NCI-H128 (cell line): ENCODE measurements around the gene PTPN20.
"Not testable (repeated sequence)": the region's sequence is repeated elsewhere in the genome, so short reads cannot be mapped to it uniquely, and the experiment has no call there.

Experiments used
- DNase-seq: peaks from one replicate; lab custom pipeline; 2025; ENCODE audit not compliant: unreplicated experiment; lab: John Stamatoyannopoulos, UW

Gene PTPN20

DNA sequence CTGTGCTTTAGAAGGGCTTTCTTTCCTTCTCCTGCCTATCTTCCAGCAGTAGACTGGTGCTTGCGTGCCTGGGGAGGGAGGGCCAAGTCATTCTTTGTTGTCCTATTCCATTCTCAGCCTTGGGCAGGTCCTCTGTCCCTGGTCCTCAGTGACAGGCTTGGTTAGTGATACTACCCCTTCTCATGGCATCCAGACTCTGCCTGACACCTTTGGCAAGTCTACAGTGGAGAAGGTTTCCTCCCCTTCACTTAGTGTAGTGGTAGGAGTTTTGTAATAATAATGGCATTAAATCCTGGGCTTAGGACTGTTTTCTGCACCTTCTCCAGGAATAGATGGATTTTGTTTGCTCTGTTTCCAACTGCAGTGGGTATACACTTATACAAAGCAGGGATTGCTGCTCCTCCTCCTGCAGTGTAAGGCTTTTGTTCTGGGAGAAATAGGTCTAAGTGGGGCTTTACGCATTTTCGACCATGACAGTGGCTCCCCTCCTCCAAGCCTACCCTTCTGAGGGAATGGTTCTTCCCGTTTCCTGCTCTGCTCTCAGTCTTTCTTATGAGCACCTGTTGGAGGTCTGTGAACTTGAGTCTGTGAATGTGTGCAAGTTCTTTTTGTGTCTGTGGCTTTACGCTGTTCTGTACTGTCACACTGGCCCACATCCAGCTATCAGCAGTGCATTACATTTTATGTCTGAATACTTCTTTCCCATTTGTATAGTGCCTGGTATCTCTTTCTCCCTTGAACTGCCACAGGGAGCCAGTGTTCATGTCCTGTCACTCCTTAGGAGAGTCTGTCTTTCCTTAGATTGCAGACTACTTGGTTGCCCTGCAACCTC, 37.7 kb downstream of the PTPN20 start:
- DNase-seq = not testable (repeated sequence)

DNA sequence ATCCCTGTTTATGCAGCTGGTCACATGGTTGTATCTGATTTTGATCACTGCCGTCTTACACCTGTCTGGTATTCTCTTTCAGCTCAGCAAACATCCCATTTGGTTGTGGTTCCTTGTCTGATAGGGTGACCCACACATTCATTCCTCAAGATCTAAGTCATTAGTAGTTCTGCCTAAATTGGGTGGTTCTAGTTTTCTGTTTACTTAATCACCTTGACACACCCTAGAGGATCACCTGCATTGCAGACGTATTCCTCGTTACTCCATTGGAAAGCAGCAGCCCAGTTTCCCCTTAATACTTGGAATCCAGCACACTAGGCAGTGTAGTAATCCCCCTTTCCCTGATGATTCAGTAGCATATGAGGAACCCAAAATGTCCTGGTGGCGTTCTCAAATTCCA, 41.3 kb downstream of the PTPN20 start:
- not testable (repeated sequence) for DNase-seq

DNA sequence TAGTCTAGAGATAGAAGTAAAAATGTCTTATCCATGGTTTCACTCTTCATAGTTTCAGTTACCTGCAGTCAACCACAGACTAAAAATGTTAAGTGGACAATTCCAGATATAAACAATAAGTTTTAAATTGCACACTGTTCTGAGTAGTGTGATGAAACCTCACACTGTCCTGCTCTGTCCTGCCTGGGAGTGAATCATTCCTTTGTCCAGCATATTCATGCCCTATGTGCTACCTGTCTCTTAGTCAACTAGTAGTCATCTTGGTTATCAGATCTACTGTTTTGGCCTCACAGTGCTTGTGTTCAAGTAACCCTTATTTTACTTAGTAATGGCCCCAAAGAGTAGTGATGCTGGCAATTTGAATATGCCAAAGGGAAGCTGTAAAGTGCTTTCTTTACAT, 49.5 kb downstream of the PTPN20 start:
- DNase-seq = not testable (repeated sequence)

DNA sequence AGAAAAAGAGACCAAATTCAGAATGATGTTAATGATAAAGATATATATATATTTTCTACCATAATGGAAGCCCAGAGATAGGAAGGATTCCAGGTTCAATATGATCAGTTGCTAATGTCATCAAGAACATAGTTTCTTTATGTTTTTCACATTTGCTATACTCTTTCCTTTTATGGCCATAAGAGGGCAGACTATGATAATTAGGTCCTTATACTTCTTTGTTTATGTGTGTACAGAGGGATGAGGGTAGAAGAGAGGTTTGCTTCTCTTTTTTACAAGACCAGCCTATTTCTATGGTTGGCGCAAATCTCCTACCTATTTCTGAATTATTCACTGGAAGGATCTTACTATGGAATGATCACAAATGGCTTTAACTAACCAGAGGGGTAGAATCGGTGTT, 52.1 kb downstream of the PTPN20 start:
- DNase-seq = not testable (repeated sequence)

DNA sequence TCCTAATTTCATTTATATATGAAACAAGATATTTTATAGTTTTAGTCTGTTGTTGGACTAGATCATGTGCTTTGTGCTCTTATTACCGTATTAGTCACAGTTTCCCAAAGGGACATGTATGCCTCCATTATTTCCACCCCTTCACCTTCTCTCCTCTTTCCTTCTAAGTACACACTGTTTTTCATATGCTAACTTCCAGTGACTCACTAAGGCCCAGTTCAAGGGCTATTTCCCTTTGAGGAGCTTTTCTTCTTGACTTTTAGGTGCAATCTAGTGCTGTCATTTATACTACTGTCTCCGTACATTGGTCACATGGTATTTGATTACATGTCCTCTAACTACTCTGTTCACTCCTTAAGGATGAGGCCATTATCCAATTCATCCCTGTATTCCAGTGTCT, 55.8 kb downstream of the PTPN20 start:
- not testable (repeated sequence) for DNase-seq

DNA sequence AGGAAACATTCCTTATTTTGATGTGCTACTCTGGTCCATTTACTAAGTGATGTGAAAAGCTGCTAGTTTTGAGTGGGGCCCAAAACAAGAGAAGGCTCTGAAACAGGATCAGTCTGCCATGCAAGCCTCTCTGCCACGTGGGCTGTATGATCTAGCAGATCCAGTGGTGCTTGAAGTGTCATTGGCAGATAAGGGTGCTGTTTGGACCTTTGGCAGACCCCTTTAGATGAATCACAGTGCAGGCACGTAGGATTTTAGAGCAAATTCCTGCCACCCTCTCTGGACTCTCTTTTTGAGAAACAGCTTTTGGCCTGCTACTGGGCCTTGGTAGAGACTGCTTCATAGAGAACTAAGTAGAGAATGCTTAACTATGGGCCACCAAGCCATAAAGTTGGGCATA, 69.0 kb downstream of the PTPN20 start:
- DNase-seq = not testable (repeated sequence)

DNA sequence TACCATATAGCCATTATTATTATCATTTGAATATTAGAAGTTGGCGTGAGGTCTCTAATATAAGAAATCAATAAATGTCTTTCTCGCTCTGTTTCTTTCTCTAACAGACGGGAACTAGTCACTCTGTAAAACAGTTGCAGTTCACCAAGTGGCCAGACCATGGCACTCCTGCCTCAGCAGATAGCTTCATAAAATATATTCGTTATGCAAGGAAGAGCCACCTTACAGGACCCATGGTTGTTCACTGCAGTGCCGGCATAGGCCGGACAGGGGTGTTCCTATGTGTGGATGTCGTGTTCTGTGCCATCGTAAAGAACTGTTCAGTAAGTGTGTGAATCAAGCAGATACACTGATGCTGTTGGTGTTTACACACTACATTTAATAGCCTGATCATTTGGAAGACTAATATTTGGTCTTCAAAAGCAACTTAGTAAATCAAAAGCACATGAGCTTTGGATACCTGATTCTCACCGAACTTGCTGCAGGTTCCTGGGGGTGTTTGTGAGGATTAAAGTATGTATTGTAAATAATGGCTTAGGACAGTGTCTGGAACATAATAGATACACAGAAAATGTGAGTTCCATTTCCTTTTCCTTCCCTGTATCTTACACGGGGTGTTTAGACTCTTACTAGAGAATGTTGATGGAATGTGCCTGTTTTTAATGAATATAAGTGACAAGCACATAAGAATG, 76.2 kb downstream of the PTPN20 start:
- not testable (repeated sequence) for DNase-seq

DNA sequence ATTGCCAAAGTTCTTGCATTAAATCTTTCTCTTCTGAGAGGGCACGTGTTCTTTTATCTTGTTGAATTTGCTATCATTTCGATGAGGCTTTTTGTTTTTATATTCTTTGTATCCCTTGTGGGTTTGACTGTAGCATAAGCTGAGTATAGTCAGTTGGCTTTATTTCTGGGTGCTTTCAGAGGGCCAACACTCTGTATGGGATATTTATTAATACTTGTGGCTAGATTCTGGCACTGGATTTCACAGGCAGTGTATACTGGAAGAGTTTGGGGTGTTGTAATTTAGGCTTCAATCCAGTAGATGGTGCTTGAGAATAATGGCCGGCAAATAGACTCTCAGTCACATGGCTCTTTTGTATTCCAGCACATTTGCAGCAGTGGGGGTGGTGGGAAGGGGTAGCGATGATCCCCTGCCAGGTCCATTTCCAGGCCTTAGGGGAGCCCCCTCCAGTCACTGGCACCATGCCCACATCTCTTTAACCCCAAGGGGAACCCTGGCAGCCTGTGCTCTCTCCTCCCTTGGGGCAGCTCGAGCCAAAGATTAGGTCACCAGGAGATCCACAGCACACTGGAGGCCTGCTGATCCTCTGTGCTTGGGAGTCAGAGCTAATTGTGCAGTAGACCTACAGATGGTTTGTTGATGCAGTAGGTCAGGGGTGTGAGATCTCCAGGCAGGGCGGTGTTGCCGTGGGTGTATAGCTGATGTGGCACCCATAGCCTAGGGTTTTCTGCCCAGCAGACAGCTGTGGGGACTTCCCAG, 81.8 kb downstream of the PTPN20 start:
- no peak for DNase-seq

DNA sequence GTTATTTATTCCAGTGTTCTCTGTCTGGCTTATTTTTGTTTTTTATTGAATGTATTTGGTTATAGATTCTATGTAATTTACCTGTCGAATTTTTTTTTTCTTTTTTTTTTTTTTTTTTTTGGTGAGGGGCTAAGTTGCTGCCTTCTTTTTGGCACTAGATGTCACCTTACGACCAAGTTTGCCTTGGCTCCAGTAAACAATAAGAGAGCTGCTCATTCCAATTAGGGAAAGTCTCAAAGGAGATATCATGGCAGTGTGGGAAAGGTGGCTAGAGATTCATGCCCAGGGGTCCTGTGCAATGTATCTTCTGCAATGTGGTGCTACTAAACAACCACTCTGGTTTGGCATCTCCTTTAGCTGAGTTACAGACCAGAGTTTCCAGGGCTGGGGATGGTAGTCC, 84.0 kb downstream of the PTPN20 start:
- DNase-seq = no peak

DNA sequence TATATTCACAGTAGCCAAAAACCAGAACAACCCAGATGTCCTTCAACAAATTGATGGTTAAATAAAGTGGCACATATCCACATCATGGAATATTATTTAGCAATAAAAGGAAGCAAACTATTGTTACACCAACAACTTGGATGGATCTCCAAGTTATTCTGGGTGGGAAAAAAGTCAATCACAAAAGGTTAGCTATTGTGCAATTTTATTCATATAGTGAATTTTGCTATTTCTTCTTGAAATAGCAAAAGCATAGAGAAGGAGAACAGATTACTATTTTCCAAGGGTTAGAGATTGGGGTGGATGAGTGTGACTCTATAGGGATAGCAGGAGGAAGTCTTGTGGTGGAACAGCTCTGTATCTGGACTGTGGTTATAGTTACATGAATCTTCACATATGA, 87.0 kb downstream of the PTPN20 start:
- DNase-seq = no peak

DNA sequence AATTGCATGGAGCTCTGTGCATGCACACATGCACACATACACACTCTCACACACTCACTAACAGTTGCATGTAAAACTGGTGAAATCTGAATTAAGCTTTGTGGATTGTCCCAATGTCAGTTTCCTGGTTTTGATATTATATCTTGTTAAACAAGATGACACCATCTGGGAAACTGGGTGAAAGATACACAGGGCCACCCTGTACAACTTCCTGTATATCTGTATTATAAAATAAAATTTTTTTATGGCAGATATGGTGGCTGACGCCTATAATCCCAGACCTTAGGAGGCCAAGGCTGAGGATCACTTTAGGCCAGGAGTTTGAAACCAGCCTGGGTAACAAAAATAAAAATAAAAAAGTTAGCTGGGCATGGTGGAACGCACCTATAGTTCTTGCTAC, 87.4 kb downstream of the PTPN20 start:
- no peak for DNase-seq

DNA sequence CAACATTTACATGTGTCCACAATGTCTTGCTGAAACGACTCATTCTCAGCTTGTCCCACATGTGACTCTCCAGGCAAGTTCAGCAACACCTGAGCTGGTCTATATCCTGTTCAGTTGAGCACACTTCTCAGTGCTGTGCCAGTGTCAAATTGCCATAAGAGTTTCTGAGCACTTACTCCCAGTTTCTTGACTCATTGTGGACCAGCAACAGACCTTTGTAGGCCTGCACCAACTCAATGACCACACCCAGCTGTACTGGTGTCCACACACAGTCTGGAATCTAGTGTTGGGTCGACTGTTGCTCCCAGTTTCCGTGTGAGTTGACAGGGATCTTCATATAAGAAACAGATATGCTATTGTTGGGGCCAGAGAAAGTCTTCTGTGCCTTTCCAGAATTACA, 88.0 kb downstream of the PTPN20 start:
- DNase-seq = no peak

DNA sequence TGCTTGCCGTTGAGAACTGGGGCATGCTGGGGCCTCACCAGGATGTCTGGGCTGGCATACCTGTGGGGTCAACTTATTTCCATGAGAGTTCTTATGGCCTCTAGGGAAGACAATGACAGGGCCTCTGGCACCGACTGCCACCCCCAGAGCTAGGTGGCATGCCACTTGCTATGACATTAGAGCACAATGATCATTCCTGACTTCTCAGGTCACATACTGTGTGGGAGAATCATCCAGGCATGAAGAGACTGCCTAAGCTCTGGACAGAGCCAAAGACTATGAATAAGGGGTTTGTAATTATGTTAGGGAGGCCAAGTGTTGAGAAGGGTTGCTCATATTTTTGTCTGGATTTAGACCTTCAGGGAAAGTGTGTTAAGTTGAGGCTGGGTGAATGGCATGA, 97.5 kb downstream of the PTPN20 start:
- no peak for DNase-seq

DNA sequence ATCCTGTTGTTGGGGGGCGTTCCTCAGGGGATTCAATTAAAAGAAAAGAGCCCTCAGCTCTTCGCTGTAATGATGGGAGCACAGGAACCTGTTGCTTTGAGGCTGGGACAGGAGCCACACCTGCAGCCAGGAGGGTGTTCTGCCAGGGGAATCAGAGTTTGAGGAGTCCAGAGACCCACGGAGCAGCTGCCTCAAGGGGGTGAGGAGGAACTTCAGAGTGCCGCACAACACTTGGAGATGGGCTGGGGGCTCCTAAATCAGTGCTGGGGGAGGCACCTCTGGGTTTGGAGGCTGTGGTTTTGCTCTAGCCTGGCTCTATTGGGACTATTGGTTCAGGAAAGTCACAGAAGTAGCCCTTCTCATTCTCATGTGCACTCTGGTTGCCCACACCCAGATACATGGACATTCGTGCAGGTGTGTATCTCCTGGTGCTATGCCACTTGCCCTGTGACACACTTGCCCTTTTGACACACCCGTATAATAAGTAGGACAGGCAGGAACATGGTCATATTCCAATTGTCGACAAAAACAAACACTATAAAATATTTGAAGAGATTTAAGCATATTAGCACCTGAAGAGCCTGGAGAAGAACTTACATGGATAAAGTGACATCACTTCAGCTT, 98.1 kb downstream of the PTPN20 start:
- no peak for DNase-seq

DNA sequence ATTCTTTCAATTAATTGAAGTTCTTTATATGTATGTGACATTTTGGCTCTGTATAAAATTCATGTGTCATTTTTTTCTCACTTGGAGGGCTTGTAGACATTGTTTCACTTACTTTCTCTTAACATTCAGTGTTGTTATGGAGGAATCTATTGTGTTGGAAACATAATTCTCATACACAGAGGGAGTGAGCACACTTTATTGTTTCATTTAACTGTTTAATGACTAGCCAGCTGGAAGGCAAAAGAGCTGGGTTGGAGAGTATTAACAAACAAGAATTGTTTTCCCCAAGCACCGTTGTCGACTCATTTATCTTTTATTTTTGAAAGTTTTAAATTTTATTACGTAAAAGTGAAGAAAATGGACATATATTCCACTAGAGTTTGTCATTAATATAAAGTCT, 98.8 kb downstream of the PTPN20 start:
- DNase-seq = no peak

DNA sequence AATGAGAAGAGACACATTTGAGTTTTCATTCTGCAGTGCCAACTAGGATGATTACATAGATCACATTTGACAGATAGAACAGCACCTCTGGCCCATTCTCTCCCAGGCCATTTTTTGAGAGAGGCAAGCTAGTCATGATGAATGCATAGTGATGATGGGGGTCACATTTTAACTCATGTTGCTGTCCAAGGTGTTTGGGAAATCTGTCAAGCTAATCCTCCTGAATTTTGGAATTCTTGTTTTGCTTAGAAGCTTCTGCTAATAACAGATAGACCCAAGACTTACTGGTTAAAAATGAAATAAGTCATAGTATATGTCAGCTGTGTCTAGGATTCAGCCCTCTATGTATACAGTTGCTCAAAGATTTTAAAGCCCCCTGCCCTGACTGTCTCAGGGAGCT, 101.0 kb downstream of the PTPN20 start:
- no peak for DNase-seq

DNA sequence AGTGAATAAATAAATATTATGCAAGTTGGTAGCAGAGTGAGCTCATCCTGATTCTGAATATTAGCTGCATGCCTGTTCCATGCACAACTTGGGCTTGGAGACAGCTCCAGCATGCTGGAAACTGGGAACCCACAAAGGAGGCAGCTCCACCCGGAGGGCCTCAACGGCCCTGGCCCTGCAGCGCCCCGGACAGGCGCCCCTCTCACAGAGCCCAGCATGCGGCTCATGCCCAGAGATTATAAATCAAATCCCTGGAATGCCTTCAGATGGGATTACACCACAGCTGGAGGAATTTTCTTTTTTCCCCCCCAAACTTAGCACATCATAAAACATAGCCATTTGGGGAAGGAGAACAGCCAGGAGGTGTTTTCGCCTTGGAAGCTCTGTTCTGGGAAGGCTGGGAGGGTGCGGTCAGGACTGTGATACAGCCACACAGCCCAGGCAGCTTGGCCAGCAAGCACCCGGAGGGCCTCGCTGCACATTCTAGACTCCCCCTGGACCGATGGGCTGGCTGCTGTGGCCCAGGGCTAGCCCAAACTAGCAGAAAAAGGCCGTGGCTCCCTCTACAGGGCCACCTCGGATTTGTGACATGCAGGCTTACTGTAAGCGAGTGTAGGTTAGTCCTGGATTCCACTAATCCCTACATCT, 102.4 kb downstream of the PTPN20 start:
- no peak for DNase-seq

DNA sequence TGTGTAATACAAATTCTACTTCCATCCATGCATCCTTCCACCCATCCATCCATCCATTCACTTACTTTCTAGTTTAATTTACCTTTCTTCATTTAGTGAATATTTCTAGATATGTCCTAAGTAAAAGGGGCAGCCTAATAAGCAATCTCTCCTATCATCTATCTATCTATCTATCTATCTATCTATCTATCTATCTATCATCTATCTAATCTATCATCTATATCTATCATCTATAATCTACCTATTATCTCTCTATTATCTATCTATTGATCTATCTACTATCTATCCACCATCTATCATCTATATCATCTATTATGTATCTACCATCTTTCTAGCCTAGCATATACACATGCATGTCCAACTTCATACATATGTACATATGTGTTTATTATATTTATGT, 104.2 kb downstream of the PTPN20 start:
- no peak for DNase-seq

DNA sequence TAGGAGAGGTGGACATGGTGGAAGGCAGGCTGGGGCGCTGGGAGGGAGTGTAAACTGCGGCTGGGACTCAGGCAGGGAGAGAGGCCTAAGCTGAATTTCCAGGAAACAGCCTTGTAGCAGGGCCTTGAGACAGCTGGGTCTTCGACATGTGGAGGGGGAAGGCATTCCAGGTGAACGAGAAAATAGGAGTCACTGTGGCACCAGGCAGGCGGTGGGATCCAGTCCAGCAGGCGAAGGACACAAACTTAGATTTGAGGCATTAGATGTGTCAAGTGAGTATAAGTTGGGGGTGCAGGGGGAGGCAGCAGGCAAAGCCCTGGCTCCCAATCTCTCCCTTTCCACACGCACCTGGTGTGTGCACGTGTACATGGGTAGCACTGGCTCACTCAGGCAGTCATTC, 105.3 kb downstream of the PTPN20 start:
- no peak for DNase-seq

DNA sequence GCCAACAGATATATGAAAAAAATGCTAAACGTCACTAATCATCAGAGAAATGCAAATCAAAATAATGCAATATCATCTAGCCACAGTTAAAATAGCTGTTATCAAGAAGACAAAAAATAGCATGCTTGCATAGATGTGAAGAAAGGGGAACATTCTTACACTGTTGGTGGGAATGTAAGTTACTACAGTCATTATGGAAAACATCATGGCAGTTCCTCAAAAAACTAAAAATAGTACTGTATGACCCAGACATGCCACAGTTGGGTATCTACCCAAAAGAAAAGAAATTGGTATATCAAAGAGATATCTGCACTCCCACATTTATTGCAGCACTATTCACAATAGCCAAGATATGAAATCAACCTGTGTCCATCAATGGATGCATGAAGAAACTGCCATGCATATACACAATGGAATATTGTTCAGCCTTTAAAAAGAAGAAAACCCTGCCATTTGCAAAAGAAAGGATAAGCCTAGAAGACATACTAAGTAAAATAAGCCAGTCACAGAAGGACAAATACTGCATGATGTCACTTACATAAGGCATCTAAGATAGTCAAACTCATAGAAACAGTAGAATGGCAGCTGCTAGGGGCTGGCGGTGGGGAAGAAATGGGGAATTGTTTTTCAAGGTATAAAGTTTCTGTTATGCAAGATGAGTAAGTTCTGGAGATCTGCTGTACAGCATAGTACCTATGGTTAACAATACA, 107.0 kb downstream of the PTPN20 start:
- DNase-seq = no peak
